Mesenchymal stem cell (in vitro differentiated cells and primary cell): ENCODE results near the gene CFAP97.

Source experiments
- DNase-seq: peaks from one replicate; pipeline ENCODE4 v3.0.0-alpha.2; 2013
- H2AFZ ChIP-seq: one replicate; pipeline ENCODE4 v1.6.1; 2013; ENCODE audit warnings: low read depth, mild to moderate bottlenecking, control low read depth, inconsistent platforms, low read length, moderate library complexity
- H2AK5ac ChIP-seq: 2 replicates; pipeline ENCODE4 v1.6.1; 2013; ENCODE audit warnings: low read length, moderate library complexity, mild to moderate bottlenecking, inconsistent platforms; ENCODE audit not compliant: severe bottlenecking
- H2BK120ac ChIP-seq: one replicate; pipeline ENCODE4 v1.6.1; 2013; ENCODE audit warnings: low read depth, mild to moderate bottlenecking, inconsistent platforms, low read length, moderate library complexity
- H2BK12ac ChIP-seq, 2 experiments: one replicate each; pipeline ENCODE4 v1.6.1; 2013; ENCODE audit warnings: inconsistent platforms in 2 of 2, low read length in 2 of 2, mild to moderate bottlenecking in 2 of 2, moderate library complexity in 2 of 2, control low read depth in 1 of 2
- H2BK15ac ChIP-seq: one replicate; pipeline ENCODE4 v1.6.1; 2013; ENCODE audit warnings: mild to moderate bottlenecking, low read depth, inconsistent platforms; ENCODE audit not compliant: poor library complexity, severe bottlenecking
- H2BK5ac ChIP-seq: 2 replicates; pipeline ENCODE4 v1.6.1; 2013; ENCODE audit warnings: low read depth, mild to moderate bottlenecking, low read length, control low read depth, inconsistent platforms; ENCODE audit not compliant: poor library complexity, severe bottlenecking
- H3K14ac ChIP-seq, 2 experiments: one replicate each; pipeline ENCODE4 v1.6.1; 2013; ENCODE audit warnings: inconsistent platforms in 2 of 2, low read length in 2 of 2, control low read depth in 1 of 2, mild to moderate bottlenecking in 1 of 2, moderate library complexity in 1 of 2
- H3K18ac ChIP-seq, 2 experiments: one replicate each; pipeline ENCODE4 v1.6.1; 2013; ENCODE audit warnings: inconsistent platforms in 2 of 2, low read length in 2 of 2, control low read depth in 1 of 2, low read depth in 1 of 2, mild to moderate bottlenecking in 1 of 2
- H3K23ac ChIP-seq, 2 experiments: one replicate each; pipeline ENCODE4 v1.6.1; 2013; ENCODE audit warnings: inconsistent platforms in 2 of 2, low read length in 2 of 2, mild to moderate bottlenecking in 2 of 2, moderate library complexity in 2 of 2, control low read depth in 1 of 2
- H3K27ac ChIP-seq: 2 replicates; pipeline ENCODE4 v1.5.1; 2013; ENCODE audit warnings: mild to moderate bottlenecking, moderate library complexity, low read length, control low read depth, inconsistent platforms; ENCODE audit not compliant: poor library complexity, severe bottlenecking
- H3K27me3 ChIP-seq, 2 experiments: 2 replicates each; pipeline versions ENCODE4 v1.6.1 to v1.7.0; 2013; ENCODE audit warnings: low read length in 2 of 2, mild to moderate bottlenecking in 2 of 2, moderate library complexity in 2 of 2, control low read depth in 1 of 2, inconsistent platforms in 1 of 2; ENCODE audit not compliant: control insufficient read depth in 1 of 2, insufficient read depth in 1 of 2
- H3K36me3 ChIP-seq, 2 experiments: 2 replicates each; pipeline versions ENCODE4 v1.6.1 to v1.7.0; 2013; ENCODE audit warnings: low read length in 2 of 2, control low read depth in 1 of 2, inconsistent platforms in 1 of 2, low read depth in 1 of 2, mild to moderate bottlenecking in 1 of 2; ENCODE audit not compliant: insufficient read depth in 2 of 2, control insufficient read depth in 1 of 2
- H3K4ac ChIP-seq, 2 experiments: one replicate each; pipeline ENCODE4 v1.6.1; 2013; ENCODE audit warnings: inconsistent platforms in 2 of 2, low read length in 2 of 2, mild to moderate bottlenecking in 2 of 2, moderate library complexity in 2 of 2, control low read depth in 1 of 2, low read depth in 1 of 2
- H3K4me1 ChIP-seq: 2 replicates; pipeline ENCODE4 v1.6.1; 2013; ENCODE audit warnings: low read depth, low read length, control low read depth; ENCODE audit not compliant: control insufficient read depth, insufficient read depth
- H3K4me2 ChIP-seq: 2 replicates; pipeline ENCODE4 v1.6.1; 2013; ENCODE audit warnings: low read length, mild to moderate bottlenecking, inconsistent platforms; ENCODE audit not compliant: poor library complexity, severe bottlenecking
- H3K4me3 ChIP-seq, 2 experiments: 2 replicates each; pipeline versions ENCODE4 v1.5.1 to v1.7.0; 2013; ENCODE audit warnings: low read length in 2 of 2, mild to moderate bottlenecking in 2 of 2, control low read depth in 1 of 2, low read depth in 1 of 2; ENCODE audit not compliant: insufficient read depth in 1 of 2
- H3K79me1 ChIP-seq: replicated peaks from 2 replicates; pipeline ENCODE4 v1.6.1; 2013; ENCODE audit warnings: mild to moderate bottlenecking, control low read depth, low read length, inconsistent platforms; ENCODE audit not compliant: poor library complexity, severe bottlenecking
- H3K9ac ChIP-seq: 2 replicates; pipeline ENCODE4 v1.7.0; 2013; ENCODE audit warnings: mild to moderate bottlenecking, low read length, moderate library complexity
- H3K9me3 ChIP-seq: 2 replicates; pipeline ENCODE4 v1.7.0; 2013; ENCODE audit warnings: mild to moderate bottlenecking, low read length; ENCODE audit not compliant: control insufficient read depth
- H4K8ac ChIP-seq: one replicate; pipeline ENCODE4 v1.6.1; 2013; ENCODE audit warnings: inconsistent platforms, mild to moderate bottlenecking, low read length, moderate library complexity
- H4K91ac ChIP-seq: one replicate; pipeline ENCODE4 v1.6.1; 2013; ENCODE audit warnings: mild to moderate bottlenecking, low read length, inconsistent platforms
- WGBS: methylation state at CpG from one replicate; pipeline ENCODE4 v1.1.7; 2013; ENCODE audit warnings: mixed read lengths; 5-methylcytosine and 5-hydroxymethylcytosine counted together

Gene CFAP97

GRCh38 chr4:185224597-185224996, 20.8 kb upstream of the CFAP97 start:
- Histone ChIP-seq H3K4me2 (no peak overlapping the region), H2BK120ac (no peak overlapping the region), H3K18ac (no peak overlapping the region), H2AFZ (no peak overlapping the region), H4K91ac (no peak overlapping the region), H3K27me3 (no peaks in the 10 kb centered on the region), H3K4me3 (no peak overlapping the region), H2BK5ac (no peak overlapping the region), H3K36me3 (peaks cover 0 to 6% of the 10 kb centered on the region in 2 experiments), H2BK15ac (no peak overlapping the region), H3K4ac (no peak overlapping the region), H3K79me1 (peaks cover 25% of the 10 kb centered on the region), H3K23ac (no peak overlapping the region), H3K9me3 (no peaks in the 10 kb centered on the region), H3K9ac (no peak overlapping the region), H4K8ac (no peak overlapping the region), H2AK5ac (no peak overlapping the region), H3K4me1 (peaks cover 6% of the 10 kb centered on the region), H2BK12ac (no peak overlapping the region), H3K27ac (no peak overlapping the region), H3K14ac (no peak overlapping the region)
- no peak for DNase-seq

- H2BK120ac ChIP-seq = no peak overlapping the region
- no peak overlapping the region for H2BK5ac ChIP-seq
- H3K23ac ChIP-seq = no peak overlapping the region
- H3K9me3 ChIP-seq = no peaks in the 10 kb centered on the region
- H3K36me3 ChIP-seq = peaks cover 0 to 3% of the 10 kb centered on the region in 2 experiments
- no peak overlapping the region for H3K4ac ChIP-seq
- H3K9ac ChIP-seq = peak overlapping the region; percentile 46
- peak overlapping the region; percentile 76 for H2AK5ac ChIP-seq
- no peak overlapping the region for H4K91ac ChIP-seq
- peaks cover 6% of the 10 kb centered on the region for H3K4me1 ChIP-seq
- no peak overlapping the region for H3K18ac ChIP-seq
- no peak for DNase-seq
- no peak overlapping the region for H3K4me2 ChIP-seq
- H3K27ac ChIP-seq = peak overlapping the region; percentile 28
- H2BK12ac ChIP-seq = no peak overlapping the region
- no peaks in the 10 kb centered on the region for H3K27me3 ChIP-seq
- no peak overlapping the region for H3K4me3 ChIP-seq
- H3K14ac ChIP-seq = no peak overlapping the region
- H3K79me1 ChIP-seq = peaks cover 22% of the 10 kb centered on the region
- H2BK15ac ChIP-seq = peak overlapping the region; percentile 40
- no peak overlapping the region for H2AFZ ChIP-seq
- no peak overlapping the region for H4K8ac ChIP-seq
Observed at GRCh38 chr4:185222598-185222997, 18.8 kb upstream of the CFAP97 start.

GRCh38 chr4:185221912-185222311, 18.1 kb upstream of the CFAP97 start:
- Histone ChIP-seq H2AK5ac (peak overlapping the region; percentile 76), H3K36me3 (peaks cover 0 to 3% of the 10 kb centered on the region in 2 experiments), H3K14ac (no peak overlapping the region), H4K91ac (peak overlapping the region; percentile 68), H3K9me3 (no peaks in the 10 kb centered on the region), H2BK120ac (no peak overlapping the region), H4K8ac (peak overlapping the region; percentile 31), H2BK5ac (no peak overlapping the region), H2BK12ac (peak overlapping the region in 1 of 2 experiments; percentile 77), H3K9ac (no peak overlapping the region), H3K4me1 (peaks cover 5% of the 10 kb centered on the region), H2BK15ac (no peak overlapping the region), H2AFZ (no peak overlapping the region), H3K27ac (no peak overlapping the region), H3K18ac (no peak overlapping the region), H3K27me3 (no peaks in the 10 kb centered on the region), H3K23ac (no peak overlapping the region), H3K4ac (no peak overlapping the region), H3K4me3 (no peak overlapping the region), H3K4me2 (no peak overlapping the region), H3K79me1 (peaks cover 19% of the 10 kb centered on the region)
- no peak for DNase-seq
- WGBS = 87% methylated on average over 10 of the region's 10 CpGs

- Histone ChIP-seq H3K18ac (peak overlapping the region in 1 of 2 experiments; percentile 50), H3K4ac (no peak overlapping the region), H3K4me2 (no peak overlapping the region), H3K4me3 (no peak overlapping the region), H3K14ac (no peak overlapping the region), H2AK5ac (no peak overlapping the region), H3K79me1 (peaks cover 20% of the 10 kb centered on the region), H3K23ac (no peak overlapping the region), H4K8ac (no peak overlapping the region), H3K27me3 (no peaks in the 10 kb centered on the region), H2BK120ac (no peak overlapping the region), H3K9me3 (no peaks in the 10 kb centered on the region), H3K36me3 (peaks cover 0 to 3% of the 10 kb centered on the region in 2 experiments), H3K9ac (no peak overlapping the region), H2BK12ac (no peak overlapping the region), H2AFZ (no peak overlapping the region), H2BK15ac (no peak overlapping the region), H4K91ac (no peak overlapping the region), H3K27ac (no peak overlapping the region), H3K4me1 (peaks cover 5% of the 10 kb centered on the region), H2BK5ac (no peak overlapping the region)
- DNase-seq = peak; percentile 23
- 62% methylated on average over 2 of the region's 2 CpGs for WGBS
Observed at GRCh38 chr4:185221491-185221890, 17.7 kb upstream of the CFAP97 start.
